Right hindlimb (tissue), 1 donor: Measurements from ENCODE around the gene RNF2.
"Not testable (repeated sequence)": the region's sequence is repeated elsewhere in the genome, so short reads cannot be mapped to it uniquely, and the experiment has no call there.

ENCODE experiments used
- DNase-seq: peaks from one replicate; pipeline ENCODE4 v3.0.0-alpha.2; 2018

RNF2 gene

DNA sequence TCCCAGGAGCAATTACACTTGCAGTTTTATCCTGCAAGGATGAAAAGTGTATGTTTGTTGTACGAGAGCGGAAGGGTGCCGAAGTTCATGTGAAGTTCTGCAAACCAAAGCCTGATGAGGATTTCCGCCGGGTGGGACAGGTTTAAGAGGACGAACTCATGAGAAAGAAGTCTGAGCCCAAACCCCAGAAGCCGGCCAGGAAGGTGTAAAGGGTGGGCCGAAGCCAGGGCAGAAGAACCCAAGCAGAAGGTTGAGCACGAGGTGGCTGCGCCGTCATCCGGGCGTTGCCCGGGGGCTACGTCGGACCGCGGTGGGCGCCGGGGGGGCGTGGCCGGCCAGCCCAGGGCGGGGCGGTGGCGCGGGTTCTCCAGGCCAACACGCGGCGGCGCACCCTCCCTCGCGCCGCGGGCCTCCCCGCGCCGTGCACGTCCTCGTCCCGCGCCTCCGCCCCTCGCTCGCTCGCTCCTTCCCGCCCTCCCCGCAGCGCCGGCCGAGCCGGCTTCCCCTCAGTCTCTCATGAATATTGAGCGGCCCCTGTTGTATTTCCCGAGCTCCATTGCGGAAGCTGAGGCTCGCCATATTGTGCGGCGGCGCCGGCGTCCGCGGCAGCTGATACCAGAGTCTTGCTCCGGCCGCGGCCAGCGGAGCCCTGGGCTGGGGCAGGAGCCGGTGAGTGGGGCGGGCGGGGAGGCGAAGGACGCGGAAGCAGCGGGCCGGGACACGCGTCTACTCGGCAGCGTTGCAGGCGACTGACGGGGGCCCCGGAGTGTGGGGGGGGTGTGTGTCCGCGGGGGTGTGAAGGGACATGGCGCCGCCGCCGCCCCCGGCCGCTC lies at the start of gene RNF2:
RNF2 (plus strand) TSS at position 578 of the 833 bp plus-strand sequence. CDS start 41,996 bp downstream, outside the sequence.
- DNase-seq, result peak; percentile 92

DNA sequence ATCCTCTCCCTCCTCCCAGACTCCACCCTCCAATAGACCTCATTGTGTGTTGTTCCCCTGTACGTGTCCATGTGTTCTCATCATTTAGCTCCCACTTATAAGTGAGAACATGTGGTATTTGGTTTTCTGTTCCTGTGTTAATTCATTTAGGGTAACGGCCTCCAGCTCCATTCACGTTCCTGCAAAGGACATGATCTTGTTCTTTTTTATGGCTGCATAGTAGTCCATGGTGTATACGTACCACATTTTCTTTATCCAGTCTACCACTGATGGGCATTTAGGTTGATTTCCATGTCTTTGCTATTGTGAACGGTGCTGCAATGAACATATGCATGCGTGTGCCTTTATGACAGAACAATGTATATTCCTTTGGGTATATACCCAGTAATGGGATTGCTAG lies 45.4 kb upstream of the RNF2 start:
- DNase-seq, result not testable (repeated sequence)

- not testable (repeated sequence) for DNase-seq
Observed at GRCh38 chr1:185001312-185001880, 44.0 kb upstream of the RNF2 start.

DNA sequence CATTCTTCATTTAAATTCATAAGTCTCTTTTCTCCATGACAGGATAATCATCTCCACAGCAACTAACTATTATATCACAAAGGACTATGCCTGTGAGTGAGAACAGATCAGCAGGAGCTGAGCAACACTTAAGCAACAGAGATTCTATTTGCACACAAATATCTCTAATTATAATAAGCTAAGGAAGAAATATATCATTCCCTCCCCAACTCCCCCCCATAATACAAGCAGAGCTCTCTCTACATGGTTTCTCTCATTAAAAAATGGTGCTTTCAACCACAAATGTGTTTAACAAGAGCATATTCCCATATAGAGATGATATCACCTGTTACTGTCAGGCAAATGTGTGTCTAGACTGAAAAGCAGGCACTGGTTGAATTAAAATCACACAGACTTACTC lies 36.5 kb upstream of the RNF2 start:
- DNase-seq, result no peak

DNA sequence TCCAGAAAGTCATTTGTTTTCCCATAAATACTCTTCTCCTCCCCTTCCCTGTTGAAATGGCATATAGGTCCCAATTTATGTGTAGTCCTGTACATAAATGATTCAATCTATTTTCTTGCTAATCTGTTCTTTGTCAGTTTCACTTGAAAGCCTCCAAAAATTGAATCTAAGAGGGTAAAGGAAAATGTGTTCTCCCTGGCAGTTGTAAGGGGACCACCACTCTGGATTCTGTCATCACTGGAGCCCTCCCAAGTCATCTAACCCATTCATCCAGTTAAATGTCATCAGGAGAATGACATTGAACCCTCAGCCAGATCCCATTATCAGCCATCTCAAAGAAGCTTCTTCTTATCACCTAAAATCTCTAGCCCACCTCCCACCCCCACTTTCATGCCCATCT lies 35.0 kb upstream of the RNF2 start:
- no peak for DNase-seq

DNA sequence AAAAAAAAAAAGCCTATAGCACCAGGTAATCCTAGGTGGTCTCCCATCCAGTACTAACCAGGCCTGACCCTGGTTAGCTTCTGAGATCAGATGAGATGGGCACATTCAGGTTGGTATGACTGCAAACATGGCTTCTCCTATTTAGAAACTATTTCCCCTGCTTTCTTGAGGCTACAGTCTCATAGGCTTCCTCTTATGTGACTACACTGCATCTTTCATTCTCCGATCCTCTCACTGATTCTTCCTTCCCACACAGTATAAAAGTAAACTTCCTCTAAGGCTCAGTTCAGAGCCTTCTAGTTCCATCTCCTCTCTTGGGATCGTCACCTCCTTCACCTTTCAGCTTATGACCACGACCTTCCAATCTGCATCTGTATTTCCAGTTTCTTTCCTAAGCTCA lies 30.4 kb upstream of the RNF2 start:
- no peak for DNase-seq

DNA sequence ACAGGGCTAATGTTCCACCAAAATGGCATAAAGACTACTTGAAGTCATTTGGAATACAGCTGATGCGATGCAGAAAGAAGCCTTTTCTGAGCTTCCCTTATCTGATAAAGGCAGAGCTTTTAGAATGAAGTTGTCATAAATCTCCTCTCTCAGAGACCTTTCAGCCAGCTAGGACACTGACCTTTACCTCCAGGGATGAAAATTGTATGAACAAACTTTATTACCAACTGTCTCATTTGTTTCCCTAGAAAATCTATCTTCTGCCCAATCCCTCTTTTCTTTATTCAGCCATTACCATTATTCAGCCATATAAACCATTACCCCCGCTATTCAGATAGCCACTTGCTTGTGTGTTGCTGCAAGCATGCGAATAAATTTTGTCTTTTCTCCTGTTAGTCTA lies 29.7 kb upstream of the RNF2 start:
- no peak for DNase-seq

- DNase-seq, result no peak
Observed at GRCh38 chr1:185016880-185017279, 28.5 kb upstream of the RNF2 start.

- DNase-seq, result no peak
Observed at GRCh38 chr1:185017338-185017737, 28.0 kb upstream of the RNF2 start.

- DNase-seq, result no peak
Observed at GRCh38 chr1:185017966-185018365, 27.4 kb upstream of the RNF2 start.

DNA sequence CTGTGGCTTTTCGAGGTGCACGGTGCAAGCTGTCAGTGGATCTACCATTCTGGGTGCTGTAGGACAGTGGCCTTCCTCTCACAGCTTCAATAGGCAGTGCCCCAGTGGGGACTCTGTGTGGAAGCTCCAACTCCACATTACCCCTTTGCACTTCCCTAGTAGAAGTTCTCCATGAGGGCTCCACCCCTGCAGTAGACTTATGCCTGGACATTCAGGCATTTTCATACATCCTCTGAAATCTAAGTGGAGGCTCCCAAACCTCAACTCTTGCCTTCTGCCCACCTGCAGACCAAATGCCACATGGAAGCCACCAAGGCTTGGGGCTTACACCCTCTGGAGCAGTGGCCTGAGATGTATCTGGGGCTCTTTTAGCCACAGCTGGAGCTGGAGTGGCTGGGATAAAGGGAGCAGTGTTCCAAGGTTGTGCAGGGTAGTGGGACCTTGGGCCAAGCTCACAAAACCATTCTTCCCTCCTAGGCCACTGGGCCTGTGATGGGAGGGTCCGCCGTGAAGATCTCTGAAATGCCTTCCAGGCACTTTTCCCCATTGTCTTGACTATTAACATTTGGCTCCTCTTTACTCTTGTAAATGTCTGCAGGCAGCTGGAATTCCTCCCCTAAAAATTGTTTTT lies 18.0 kb upstream of the RNF2 start:
- no peak for DNase-seq

- DNase-seq, result no peak
Observed at GRCh38 chr1:185033686-185034085, 11.7 kb upstream of the RNF2 start.

- no peak for DNase-seq
Observed at GRCh38 chr1:185035258-185035657, 10.1 kb upstream of the RNF2 start.

DNA sequence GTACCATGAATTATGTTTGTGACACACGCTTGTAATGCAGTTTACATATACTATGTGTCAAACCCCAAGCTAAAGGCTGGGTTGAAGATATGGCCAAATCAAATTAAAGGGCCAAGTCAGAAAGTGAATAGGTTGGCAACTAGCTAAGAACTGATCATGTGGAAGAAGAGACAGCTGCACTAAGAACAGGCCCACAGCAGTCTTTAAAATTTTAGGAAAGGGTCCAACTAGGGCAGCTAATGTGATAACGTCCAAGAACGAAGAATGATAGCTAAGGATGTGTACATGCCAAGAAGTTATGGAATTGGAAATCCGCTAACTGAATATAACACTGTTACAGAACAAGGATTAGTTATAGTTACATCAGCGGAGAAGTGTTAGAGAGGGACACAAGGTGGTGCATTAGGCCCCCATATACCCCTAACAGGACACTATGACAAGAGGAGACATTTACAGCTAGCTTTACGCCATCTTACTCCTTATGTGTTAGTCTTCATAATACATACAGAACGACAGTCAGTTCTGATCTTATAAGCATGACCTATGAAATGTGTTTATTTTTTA lies 6.5 kb upstream of the RNF2 start:
- DNase-seq, result no peak

DNA sequence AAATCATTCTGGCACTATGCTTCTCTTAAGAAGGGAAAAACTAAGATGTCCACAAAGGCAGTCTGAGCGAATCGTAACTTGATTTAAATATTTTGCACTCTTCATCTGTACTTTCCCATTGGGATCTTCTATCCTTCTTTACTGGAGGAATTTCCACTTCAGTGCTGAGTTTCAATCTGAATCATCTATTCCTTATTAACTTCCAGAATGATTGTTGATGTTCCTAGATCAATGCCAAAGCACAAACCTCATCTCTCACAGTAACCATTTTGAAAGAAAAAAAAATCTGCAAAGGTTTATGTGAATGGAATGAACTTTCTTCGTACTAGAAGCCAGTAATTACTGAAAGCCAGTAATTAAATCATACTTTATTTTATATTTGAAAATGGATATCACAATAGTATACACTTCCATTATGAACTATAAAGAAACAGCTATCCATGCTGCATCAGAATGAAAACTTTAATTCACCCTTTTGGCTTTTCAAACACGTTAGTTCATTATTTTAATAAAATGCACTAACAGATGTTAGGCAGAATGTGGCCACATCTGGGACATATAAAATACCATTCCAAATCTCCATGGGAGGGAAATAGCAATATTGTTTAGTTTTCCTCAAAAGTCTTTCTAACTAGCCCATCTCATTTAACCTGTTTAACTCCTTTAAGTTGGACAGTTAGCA lies 5.5 kb upstream of the RNF2 start:
- no peak for DNase-seq

DNA sequence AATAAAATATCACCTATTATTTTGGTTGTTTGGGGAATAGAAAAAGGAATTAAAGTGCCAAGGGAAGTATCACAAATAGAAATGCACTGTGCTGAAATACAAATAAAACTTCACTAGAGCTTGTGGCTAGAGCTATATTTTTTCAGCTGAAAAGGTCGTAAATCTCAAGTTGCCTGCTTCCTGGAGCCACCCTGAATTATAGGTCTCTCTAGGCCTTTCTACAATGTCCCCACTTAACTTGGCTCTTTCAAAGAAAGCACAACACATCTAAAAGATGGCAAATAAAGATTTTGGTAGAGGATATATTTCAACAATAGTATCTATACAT lies 5.0 kb upstream of the RNF2 start:
- DNase-seq, result no peak

GRCh38 chr1:185041742-185042141 lies 3.6 kb upstream of the RNF2 start:
- DNase-seq, result no peak

- DNase-seq, result no peak
Observed at GRCh38 chr1:185042737-185043136, 2.6 kb upstream of the RNF2 start.

DNA sequence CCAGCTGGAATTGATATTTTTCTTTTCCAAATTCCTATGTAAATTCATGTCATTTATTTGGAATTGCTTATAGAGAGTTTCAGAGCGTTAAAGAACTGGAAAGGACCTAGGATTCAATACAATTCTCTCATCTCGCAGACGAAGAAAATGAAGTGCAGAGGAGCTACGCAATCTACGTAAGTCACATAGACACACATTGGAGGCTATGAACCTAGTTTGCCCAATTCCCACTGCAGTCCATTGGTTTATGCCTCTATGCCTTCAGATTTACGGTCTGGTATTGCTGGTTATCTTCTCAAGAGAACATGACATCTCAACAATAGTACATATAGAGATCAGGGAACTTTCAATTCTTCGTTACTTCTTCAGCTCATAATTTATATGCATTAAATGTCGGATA lies 971 bp upstream of the RNF2 start:
- no peak for DNase-seq

DNA sequence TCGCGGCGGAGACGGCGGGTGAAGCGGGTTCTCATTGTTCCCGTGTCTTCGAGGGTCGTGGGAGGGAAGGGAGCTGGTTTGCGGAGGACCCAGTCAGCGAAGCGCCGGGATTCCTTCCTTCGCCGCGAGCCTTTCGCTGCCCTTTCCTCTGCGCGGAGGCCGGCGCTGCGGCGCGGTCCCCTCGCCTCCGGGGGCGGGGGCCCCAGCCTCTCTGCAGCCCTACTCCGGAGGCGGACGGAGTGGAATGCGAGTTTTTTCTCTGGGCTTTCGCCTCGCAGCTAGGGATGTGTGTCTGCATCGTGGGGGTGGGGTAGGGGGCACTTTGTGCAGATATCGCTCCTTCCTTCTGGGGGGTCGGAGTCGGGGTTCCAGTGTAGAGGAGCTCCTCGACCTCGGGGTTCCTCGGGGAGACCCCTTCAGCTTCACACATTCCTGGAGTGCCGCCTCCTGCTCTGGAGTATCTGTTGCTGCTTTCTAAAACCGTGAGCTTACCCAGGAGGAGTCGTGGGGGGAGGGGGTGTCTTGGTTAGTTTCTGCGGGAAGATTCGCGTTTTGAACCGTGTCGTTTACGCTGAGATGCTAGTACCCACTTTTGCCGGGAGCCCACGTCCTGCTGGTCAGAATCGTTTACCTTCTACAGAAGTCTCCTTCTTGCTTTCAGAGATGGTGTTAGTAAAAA lies 595 bp downstream of the RNF2 start:
- DNase-seq, result peak; percentile 63

DNA sequence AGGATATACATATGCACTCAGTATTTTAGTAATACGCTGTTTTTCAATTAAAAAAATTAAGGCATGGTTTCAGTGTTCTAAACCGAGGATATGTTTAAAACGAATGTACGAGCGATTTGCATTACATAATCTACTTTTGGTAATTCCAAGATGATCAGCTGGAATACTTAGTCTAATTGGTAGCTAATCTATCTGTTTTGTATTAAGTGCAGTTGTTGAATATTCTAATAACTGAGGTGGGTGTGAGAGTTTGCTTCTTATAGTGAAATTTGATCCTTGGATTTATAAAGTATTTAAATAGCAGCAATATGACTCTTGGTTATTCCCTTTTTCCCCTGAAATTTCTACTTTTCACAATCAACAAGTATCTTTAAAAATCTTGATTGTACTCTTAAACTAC lies 1.3 kb downstream of the RNF2 start:
- no peak for DNase-seq

DNA sequence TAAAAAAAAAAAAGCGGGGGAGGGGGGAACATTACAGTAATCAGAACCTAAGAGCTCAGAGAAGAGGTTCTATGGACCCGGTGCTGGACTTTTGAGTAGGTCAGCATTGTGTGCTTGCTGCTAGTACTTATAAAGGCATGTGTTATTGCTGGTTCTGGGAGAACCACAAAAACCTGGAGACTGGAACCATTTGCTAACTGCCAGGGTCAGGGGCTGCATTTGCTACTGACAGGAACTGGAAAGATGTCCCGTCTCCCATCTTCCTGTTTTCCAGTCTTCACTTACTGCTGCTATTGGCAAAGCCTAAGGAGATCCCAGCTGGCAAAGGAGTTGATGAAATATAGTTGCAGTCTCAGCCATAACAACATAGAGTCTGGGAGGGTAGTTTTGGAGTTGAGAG lies 4.3 kb downstream of the RNF2 start:
- DNase-seq, result no peak
